ENCODE measurements around the gene INMT.
"Not testable (repeated sequence)": the region's sequence is repeated elsewhere in the genome, so short reads cannot be mapped to it uniquely, and the experiment has no call there.

INMT gene

GRCh38 chr7:30751696-30752273, at the start of gene INMT:
Gene INMT, plus strand, starts transcription at chr7:30752135. Its CDS starts 16 bp downstream, at chr7:30752151.
- H3K27me3 Mint-ChIP-seq, result no peaks in the 10 kb centered on the region
- no peak within 1 kb of the TSS for H3K4me3 Mint-ChIP-seq
- no peaks in the 10 kb centered on the region for H3K9me3 Mint-ChIP-seq
- ATAC-seq (no peak), DNase-seq (no peak)
- H3K27ac Mint-ChIP-seq, result no peak within 1 kb of the TSS
- H3K4me1 Mint-ChIP-seq, result no peaks in the 10 kb centered on the region

DNA sequence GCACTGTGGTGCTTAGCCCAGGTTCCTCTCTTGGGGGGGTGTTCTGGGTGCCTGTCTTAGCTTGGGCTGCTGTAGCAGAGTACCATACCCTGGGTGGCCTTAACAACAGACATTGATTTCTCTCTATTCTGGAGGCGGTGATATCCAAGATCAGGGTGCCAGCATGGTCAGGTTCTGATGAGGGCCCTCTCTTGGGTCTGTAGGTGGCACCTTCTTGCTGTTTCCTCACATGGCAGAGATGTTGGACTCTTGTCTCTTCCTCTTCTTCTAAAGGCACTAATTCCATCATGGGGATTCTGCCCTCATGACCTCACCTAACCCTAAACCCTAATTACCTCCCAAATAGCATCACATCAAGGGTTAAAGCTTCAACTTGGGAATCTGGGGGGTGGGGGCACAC, 49.7 kb upstream of the INMT start:
- peak overlapping the region in 1 of 2 donors; percentile 2 for H3K27ac Mint-ChIP-seq
- H3K4me3 Mint-ChIP-seq, result no peak overlapping the region
- peaks cover 7% of the 10 kb centered on the region for H3K4me1 Mint-ChIP-seq
- no peaks in the 10 kb centered on the region for H3K9me3 Mint-ChIP-seq
- peak in 1 of 2 donors; percentile 18 for DNase-seq
- H3K27me3 Mint-ChIP-seq, result no peaks in the 10 kb centered on the region
- ATAC-seq, result peak; percentile 61

GRCh38 chr7:30703756-30704155, 48.2 kb upstream of the INMT start:
- ATAC-seq, result no peak
- Mint-ChIP-seq H3K9me3 (no peaks in the 10 kb centered on the region), H3K4me1 (no peaks in the 10 kb centered on the region), H3K27ac (no peak overlapping the region), H3K4me3 (no peak overlapping the region), H3K27me3 (no peaks in the 10 kb centered on the region)
- DNase-seq, result no peak

DNA sequence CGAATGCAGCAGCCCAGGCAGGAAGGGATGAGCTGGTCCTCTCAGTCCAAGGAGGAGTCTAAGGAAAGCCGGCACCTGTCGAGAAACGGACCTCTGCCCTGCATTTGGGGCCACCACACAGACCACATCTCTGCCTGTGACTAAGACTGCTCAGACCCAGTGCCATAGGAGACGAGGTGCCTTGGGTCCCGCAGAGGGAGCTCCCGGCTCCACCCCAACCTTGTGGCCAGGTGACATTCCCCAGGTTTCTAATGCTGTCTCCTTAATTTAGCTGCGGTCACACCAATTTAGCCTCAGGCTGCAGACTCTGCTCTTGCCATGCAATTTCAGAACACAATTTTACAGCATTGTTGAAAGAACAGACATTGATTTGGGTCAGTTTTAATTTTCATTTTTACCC, 46.9 kb upstream of the INMT start:
- Mint-ChIP-seq H3K27me3 (no peaks in the 10 kb centered on the region), H3K4me1 (no peaks in the 10 kb centered on the region), H3K9me3 (no peaks in the 10 kb centered on the region), H3K27ac (no peak overlapping the region), H3K4me3 (no peak overlapping the region)
- no peak for DNase-seq
- no peak for ATAC-seq

DNA sequence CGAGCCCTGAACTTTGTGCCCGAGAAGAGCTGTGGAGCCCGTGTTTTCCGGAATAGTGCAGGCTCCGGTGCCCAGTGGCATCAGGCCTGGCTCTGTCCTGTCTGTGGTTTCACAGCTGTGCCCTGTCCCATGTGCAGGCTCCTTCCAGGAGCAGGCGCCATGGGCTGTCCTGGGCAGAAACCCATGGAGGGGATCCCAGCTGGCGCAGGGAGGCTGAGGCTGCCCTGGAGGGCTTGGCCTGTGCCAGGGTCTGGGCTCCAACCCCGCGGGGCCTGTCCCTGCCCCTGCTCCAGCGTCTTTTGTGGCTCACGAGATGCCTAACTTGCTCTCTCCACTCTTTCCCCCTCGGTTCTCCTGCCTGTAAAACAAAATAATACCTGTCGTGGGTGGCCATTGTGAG, 46.3 kb upstream of the INMT start:
- Mint-ChIP-seq H3K4me3 (no peak overlapping the region), H3K27me3 (no peaks in the 10 kb centered on the region), H3K9me3 (no peaks in the 10 kb centered on the region), H3K4me1 (no peaks in the 10 kb centered on the region), H3K27ac (no peak overlapping the region)
- no peak for DNase-seq
- no peak for ATAC-seq

DNA sequence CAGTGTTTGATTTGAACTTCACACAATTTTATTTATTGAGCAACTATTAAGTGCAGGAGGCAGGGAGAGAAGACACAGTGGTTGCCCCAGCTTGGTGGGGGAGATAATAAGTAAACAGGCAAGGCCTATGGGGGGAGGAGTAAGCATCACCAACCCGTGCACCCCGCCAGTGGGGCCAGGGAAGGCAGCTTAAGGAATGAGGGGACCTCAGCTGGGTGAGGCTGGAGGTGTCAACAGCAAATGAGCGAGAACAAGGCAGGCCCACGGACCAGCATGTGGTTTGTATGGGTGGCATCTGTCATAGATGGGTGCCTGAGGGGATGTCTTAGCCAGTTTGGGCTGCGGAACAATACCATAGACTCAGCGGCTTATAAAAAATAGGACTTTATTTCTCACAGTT, 45.6 kb upstream of the INMT start:
- Mint-ChIP-seq H3K9me3 (no peaks in the 10 kb centered on the region), H3K4me1 (no peaks in the 10 kb centered on the region), H3K27ac (peak overlapping the region in 1 of 2 donors; percentile 66), H3K4me3 (no peak overlapping the region), H3K27me3 (no peaks in the 10 kb centered on the region)
- ATAC-seq (no peak), DNase-seq (no peak)

GRCh38 chr7:30706908-30707307, 45.0 kb upstream of the INMT start:
- no peaks in the 10 kb centered on the region for H3K9me3 Mint-ChIP-seq
- H3K27me3 Mint-ChIP-seq, result no peaks in the 10 kb centered on the region
- H3K4me1 Mint-ChIP-seq, result no peaks in the 10 kb centered on the region
- no peak for ATAC-seq
- H3K4me3 Mint-ChIP-seq, result no peak overlapping the region
- H3K27ac Mint-ChIP-seq, result no peak overlapping the region
- DNase-seq, result no peak

DNA sequence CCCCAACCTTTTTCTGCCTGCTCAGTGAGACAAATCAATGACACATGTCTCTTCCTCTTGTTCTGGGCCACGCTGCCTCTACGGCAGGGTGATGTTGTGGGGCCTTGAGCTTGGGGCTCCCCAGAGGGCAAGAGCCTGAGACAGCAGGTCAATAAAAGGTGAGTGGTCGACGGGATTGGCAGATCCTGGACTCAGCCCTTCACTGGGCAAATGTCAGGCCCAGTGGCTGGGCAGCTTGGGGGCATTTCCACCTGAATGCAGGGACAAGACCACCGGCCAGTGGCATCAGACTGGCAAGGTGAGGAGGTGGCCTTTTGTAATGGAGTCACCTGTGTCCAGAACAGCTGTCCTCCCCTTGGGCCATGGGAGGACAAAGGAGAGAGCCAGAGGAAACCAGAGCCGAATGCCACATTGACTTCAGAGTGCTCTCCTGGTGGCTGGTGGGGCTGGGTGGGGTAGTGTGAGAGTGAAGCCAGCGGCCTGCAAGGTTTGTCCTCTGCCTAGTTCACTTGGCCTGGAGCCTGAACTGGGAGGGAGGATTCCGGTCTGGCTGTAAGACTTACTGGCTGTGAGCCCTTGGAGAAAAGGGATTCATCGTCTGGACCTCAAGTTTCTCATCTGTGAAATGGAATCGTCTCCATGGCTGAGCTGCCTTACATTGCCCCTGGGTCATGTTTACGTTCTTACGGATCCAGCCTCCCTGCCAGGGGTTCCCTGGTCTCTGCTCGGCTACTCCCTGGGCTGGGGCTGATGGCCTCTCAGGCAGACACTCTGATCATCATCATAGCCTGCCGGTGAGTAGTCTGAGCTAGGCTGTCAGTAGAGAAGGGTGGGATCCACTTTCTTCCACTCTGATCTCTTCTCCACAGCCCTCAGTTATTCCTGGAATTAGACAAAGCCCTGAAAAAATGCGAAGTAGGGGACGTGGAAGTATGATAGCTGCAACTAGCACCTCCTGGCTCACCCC, 44.3 kb upstream of the INMT start:
- Mint-ChIP-seq H3K4me1 (no peaks in the 10 kb centered on the region), H3K27me3 (no peaks in the 10 kb centered on the region), H3K9me3 (no peaks in the 10 kb centered on the region), H3K27ac (no peak overlapping the region), H3K4me3 (no peak overlapping the region)
- no peak for ATAC-seq
- no peak for DNase-seq

DNA sequence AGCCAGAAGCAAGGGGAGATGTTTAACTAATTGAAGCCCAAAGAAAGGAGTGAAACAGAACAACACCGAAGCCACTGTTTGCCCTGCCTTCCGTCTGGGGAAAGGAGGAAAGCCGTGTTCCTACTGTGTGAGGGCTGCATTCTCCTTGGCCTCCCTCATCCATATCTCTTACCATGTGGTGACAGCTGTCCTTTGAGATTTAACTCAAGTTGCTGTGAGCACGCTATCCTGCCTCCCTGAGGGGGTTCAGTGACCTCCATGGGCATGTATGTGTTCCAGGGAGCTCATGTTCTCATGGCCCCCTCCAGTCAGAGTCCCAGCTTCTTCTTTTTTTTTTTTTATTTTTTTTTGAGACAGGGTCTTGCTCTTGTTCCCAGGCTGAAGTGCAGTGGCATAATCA, 43.5 kb upstream of the INMT start:
- no peaks in the 10 kb centered on the region for H3K9me3 Mint-ChIP-seq
- ATAC-seq (no peak), DNase-seq (no peak)
- no peak overlapping the region for H3K27ac Mint-ChIP-seq
- no peak overlapping the region for H3K4me3 Mint-ChIP-seq
- no peaks in the 10 kb centered on the region for H3K27me3 Mint-ChIP-seq
- no peaks in the 10 kb centered on the region for H3K4me1 Mint-ChIP-seq

DNA sequence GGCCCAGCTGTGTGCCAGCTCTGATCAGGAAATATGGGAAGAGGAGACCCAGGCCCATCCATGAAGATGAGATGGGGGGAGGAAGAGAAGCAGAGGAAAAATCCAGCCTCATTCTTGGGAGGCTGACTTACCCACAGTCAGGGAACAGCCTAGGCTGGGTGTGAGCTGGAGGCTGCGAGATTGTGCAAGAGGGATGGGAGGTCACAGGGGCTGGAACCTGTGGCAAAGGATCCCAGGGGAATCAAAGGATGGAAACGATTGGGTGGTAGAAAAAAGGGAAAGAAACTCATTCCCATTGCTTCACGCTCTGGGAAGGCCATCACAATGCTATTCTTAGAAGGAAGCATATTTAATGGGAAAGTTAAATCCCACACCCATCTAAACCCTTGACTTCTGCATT, 43.0 kb upstream of the INMT start:
- H3K27me3 Mint-ChIP-seq, result no peaks in the 10 kb centered on the region
- DNase-seq (no peak), ATAC-seq (no peak)
- H3K27ac Mint-ChIP-seq, result peak overlapping the region in 1 of 2 donors; percentile 35
- H3K4me1 Mint-ChIP-seq, result no peaks in the 10 kb centered on the region
- no peak overlapping the region for H3K4me3 Mint-ChIP-seq
- H3K9me3 Mint-ChIP-seq, result no peaks in the 10 kb centered on the region

GRCh38 chr7:30709549-30709948, 42.4 kb upstream of the INMT start:
- H3K9me3 Mint-ChIP-seq, result no peaks in the 10 kb centered on the region
- H3K4me3 Mint-ChIP-seq, result no peak overlapping the region
- no peaks in the 10 kb centered on the region for H3K27me3 Mint-ChIP-seq
- no peaks in the 10 kb centered on the region for H3K4me1 Mint-ChIP-seq
- H3K27ac Mint-ChIP-seq, result no peak overlapping the region
- no peak for DNase-seq
- ATAC-seq, result no peak

GRCh38 chr7:30710669-30711068, 41.3 kb upstream of the INMT start:
- Mint-ChIP-seq H3K27ac (no peak overlapping the region), H3K27me3 (no peaks in the 10 kb centered on the region), H3K9me3 (no peaks in the 10 kb centered on the region), H3K4me1 (no peaks in the 10 kb centered on the region), H3K4me3 (no peak overlapping the region)
- no peak for DNase-seq
- ATAC-seq, result no peak

DNA sequence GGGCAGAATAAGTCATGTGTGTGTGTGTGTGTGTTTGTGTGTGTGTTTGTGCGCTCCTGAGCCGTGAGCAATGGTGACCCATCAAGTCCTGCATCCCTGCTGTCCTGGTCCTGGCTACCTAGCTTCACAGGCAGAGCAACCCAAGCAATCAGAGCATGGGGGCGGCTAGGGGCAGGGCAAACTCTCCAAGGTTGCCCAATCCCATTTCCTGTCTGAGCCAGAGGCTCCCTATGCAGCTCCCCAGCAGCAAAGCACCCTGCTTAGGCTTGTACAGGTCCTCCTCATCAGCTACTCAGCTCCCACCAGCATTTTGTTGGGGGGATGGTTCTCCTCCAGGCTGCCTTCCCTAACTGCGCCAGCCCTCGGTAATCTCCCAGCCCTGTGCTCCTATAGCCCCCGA, 38.5 kb upstream of the INMT start:
- Mint-ChIP-seq H3K27me3 (no peaks in the 10 kb centered on the region), H3K4me3 (no peak overlapping the region), H3K27ac (no peak overlapping the region), H3K4me1 (no peaks in the 10 kb centered on the region), H3K9me3 (peaks cover 15 to 16% of the 10 kb centered on the region in 2 donors)
- no peak for ATAC-seq
- DNase-seq, result no peak

DNA sequence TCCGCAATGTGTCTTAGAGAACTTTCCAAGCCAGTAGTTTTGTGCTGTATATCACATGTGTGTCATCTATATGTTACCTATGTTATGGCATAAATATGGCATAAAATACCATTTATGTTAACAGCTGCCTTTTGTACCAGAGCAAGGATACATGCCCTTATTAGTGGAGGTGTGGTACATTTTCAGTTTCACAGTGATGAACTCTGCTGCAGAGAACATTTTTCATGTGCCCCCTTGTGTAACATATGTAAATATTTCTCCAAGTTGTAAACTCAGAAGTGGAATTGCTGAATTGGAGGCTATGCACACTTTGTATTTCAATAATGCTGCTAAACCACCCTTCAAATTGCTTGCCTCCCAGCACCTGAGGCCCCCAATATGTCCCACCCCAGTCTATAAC, 37.8 kb upstream of the INMT start:
- DNase-seq (no peak), ATAC-seq (no peak)
- Mint-ChIP-seq H3K9me3 (peaks cover 19 to 23% of the 10 kb centered on the region in 2 donors), H3K27ac (peak overlapping the region in 1 of 2 donors; percentile 28), H3K4me1 (no peaks in the 10 kb centered on the region), H3K4me3 (no peak overlapping the region), H3K27me3 (no peaks in the 10 kb centered on the region)

DNA sequence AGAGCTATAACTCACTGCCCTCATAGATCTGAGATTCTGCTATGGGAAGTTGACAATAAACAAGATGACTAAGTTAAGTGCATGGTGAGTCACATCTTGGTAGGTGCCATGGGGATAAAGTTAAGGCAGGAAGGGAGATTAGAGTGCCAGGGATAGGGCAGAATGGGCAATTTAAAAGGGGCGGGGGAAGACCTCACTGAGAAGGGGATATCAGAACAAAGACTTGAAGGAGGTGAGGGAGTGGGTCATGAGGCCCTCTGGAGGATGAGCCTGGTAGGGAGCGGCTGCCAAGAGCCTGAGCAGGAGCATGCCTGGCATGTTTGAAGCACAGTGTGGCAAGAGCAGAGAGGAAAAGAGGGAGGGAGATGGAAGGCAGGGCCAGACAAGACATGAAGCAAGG, 34.8 kb upstream of the INMT start:
- ATAC-seq, result no peak
- H3K27me3 Mint-ChIP-seq, result no peaks in the 10 kb centered on the region
- peaks cover 27 to 35% of the 10 kb centered on the region in 2 donors for H3K9me3 Mint-ChIP-seq
- H3K4me3 Mint-ChIP-seq, result no peak overlapping the region
- no peak for DNase-seq
- H3K27ac Mint-ChIP-seq, result no peak overlapping the region
- H3K4me1 Mint-ChIP-seq, result no peaks in the 10 kb centered on the region

- H3K4me3 Mint-ChIP-seq, ATAC-seq, H3K27me3 Mint-ChIP-seq, H3K27ac Mint-ChIP-seq, DNase-seq, H3K4me1 Mint-ChIP-seq: not testable (repeated sequence)
- H3K9me3 Mint-ChIP-seq, result peaks cover 27 to 35% of the 10 kb centered on the region in 2 donors
Observed at GRCh38 chr7:30719434-30719833, 32.5 kb upstream of the INMT start.

Data from stimulated activated naive CD8-positive, alpha-beta T cell treated with anti-CD3 and anti-CD28 coated beads, Interleukin-15, amount 100 ng/mL, for 72 hours (primary cell).